ENCODE results near the gene SNTG2.
A peak's percentile ranks its signal among the peaks of the same experiment; 100 is the strongest.

SNTG2 gene

GRCh38 chr2:1257334-1257733 is 306.7 kb downstream of the SNTG2 start:
- Histone ChIP-seq H3K79me1 (ENCODE audit: low read depth, low read length) (no peaks in the 10 kb centered on the region), H2BK5ac (ENCODE audit: low read length) (no peak overlapping the region), H3K27ac (replicated peaks; ENCODE audit: low read length) (no peak overlapping the region), H3K36me3 (replicated peaks in 1 of 2; ENCODE audit: control insufficient read depth in 2 of 2, insufficient read depth in 2 of 2, low read length in 2 of 2) (no peaks in the 10 kb centered on the region), H2BK15ac (ENCODE audit: low read length) (no peak overlapping the region), H3K4ac (ENCODE audit: low read length) (no peak overlapping the region), H3K23ac (ENCODE audit: low read depth, low read length, poor library complexity) (no peak overlapping the region), H2AFZ (ENCODE audit: low read length) (no peak overlapping the region), H4K91ac (ENCODE audit: low read depth, low read length, poor library complexity) (no peak overlapping the region), H2BK120ac (ENCODE audit: low read depth, low read length) (no peak overlapping the region), H3K9ac (ENCODE audit: low read depth, low read length, poor library complexity) (no peak overlapping the region), H3K14ac (ENCODE audit: low read length) (no peak overlapping the region), H3K27me3 (ENCODE audit: control insufficient read depth in 3 of 3, insufficient read depth in 3 of 3, low read depth in 1 of 3, low read length in 3 of 3) (peaks cover 0 to 2% (median 0%) of the 10 kb centered on the region in 3 experiments), H3K9me3 (replicated peaks in 1 of 2; ENCODE audit: control insufficient read depth in 2 of 2, insufficient read depth in 1 of 2, low read depth in 1 of 2, low read length in 2 of 2) (no peaks in the 10 kb centered on the region), H2AK5ac (ENCODE audit: low read depth, low read length) (no peak overlapping the region), H3K4me3 (ENCODE audit: low read length in 2 of 2) (no peak overlapping the region), H2BK12ac (ENCODE audit: low read length) (no peak overlapping the region), H3K4me1 (ENCODE audit: control insufficient read depth in 2 of 2, insufficient read depth in 1 of 2, low read depth in 1 of 2, low read length in 2 of 2) (no peaks in the 10 kb centered on the region), H3K18ac (ENCODE audit: low read length) (no peak overlapping the region), H4K8ac (ENCODE audit: low read depth, low read length) (no peak overlapping the region), H3K4me2 (ENCODE audit: insufficient read depth, low read length, poor library complexity, severe bottlenecking) (no peak overlapping the region)
- no peak for DNase-seq (ENCODE audit: low spot score)
- no CpG with 5 or more reads among the region's 11 CpGs for WGBS, 2 donors (ENCODE audit: extremely low coverage in 2 of 2, insufficient read length in 2 of 2, insufficient replicate concordance in 1 of 2)

GRCh38 chr2:1259746-1260145 is 309.1 kb downstream of the SNTG2 start:
- Histone ChIP-seq H2BK15ac (ENCODE audit: low read length) (no peak overlapping the region), H4K91ac (ENCODE audit: low read depth, low read length, poor library complexity) (no peak overlapping the region), H2AFZ (ENCODE audit: low read length) (no peak overlapping the region), H3K27me3 (ENCODE audit: control insufficient read depth in 3 of 3, insufficient read depth in 3 of 3, low read depth in 1 of 3, low read length in 3 of 3) (no peaks in the 10 kb centered on the region), H3K27ac (replicated peaks; ENCODE audit: low read length) (no peak overlapping the region), H3K79me1 (ENCODE audit: low read depth, low read length) (no peaks in the 10 kb centered on the region), H3K4me1 (ENCODE audit: control insufficient read depth in 2 of 2, insufficient read depth in 1 of 2, low read depth in 1 of 2, low read length in 2 of 2) (no peaks in the 10 kb centered on the region), H2AK5ac (ENCODE audit: low read depth, low read length) (no peak overlapping the region), H3K9me3 (replicated peaks in 1 of 2; ENCODE audit: control insufficient read depth in 2 of 2, insufficient read depth in 1 of 2, low read depth in 1 of 2, low read length in 2 of 2) (no peaks in the 10 kb centered on the region), H3K14ac (ENCODE audit: low read length) (no peak overlapping the region), H3K23ac (ENCODE audit: low read depth, low read length, poor library complexity) (no peak overlapping the region), H3K18ac (ENCODE audit: low read length) (peak overlapping the region; percentile 69), H3K36me3 (replicated peaks in 1 of 2; ENCODE audit: control insufficient read depth in 2 of 2, insufficient read depth in 2 of 2, low read length in 2 of 2) (no peaks in the 10 kb centered on the region), H2BK5ac (ENCODE audit: low read length) (no peak overlapping the region), H2BK12ac (ENCODE audit: low read length) (peak overlapping the region; percentile 14), H3K4me3 (ENCODE audit: low read length in 2 of 2) (no peak overlapping the region), H2BK120ac (ENCODE audit: low read depth, low read length) (no peak overlapping the region), H3K9ac (ENCODE audit: low read depth, low read length, poor library complexity) (no peak overlapping the region), H4K8ac (ENCODE audit: low read depth, low read length) (no peak overlapping the region), H3K4ac (ENCODE audit: low read length) (no peak overlapping the region), H3K4me2 (ENCODE audit: insufficient read depth, low read length, poor library complexity, severe bottlenecking) (no peak overlapping the region)
- no peak for DNase-seq (ENCODE audit: low spot score)
- no CpG with 5 or more reads among the region's 9 CpGs for WGBS, 2 donors (ENCODE audit: extremely low coverage in 2 of 2, insufficient read length in 2 of 2, insufficient replicate concordance in 1 of 2)

- Histone ChIP-seq H3K9me3 (replicated peaks in 1 of 2; ENCODE audit: control insufficient read depth in 2 of 2, insufficient read depth in 1 of 2, low read depth in 1 of 2, low read length in 2 of 2) (no peaks in the 10 kb centered on the region), H2AFZ (ENCODE audit: low read length) (no peak overlapping the region)
These were observed 312.0 kb downstream of the SNTG2 start for GRCh38 chr2:1262609-1263008.

GRCh38 chr2:1265454-1265853 is 314.8 kb downstream of the SNTG2 start:
- Histone ChIP-seq H3K27me3 (ENCODE audit: control insufficient read depth in 3 of 3, insufficient read depth in 3 of 3, low read depth in 1 of 3, low read length in 3 of 3) (no peaks in the 10 kb centered on the region), H2BK120ac (ENCODE audit: low read depth, low read length) (no peak overlapping the region), H2BK15ac (ENCODE audit: low read length) (no peak overlapping the region), H3K4me1 (ENCODE audit: control insufficient read depth in 2 of 2, insufficient read depth in 1 of 2, low read depth in 1 of 2, low read length in 2 of 2) (peaks cover 0 to 2% of the 10 kb centered on the region in 2 donors), H3K23ac (ENCODE audit: low read depth, low read length, poor library complexity) (no peak overlapping the region), H4K8ac (ENCODE audit: low read depth, low read length) (peak overlapping the region; percentile 83), H3K4me2 (ENCODE audit: insufficient read depth, low read length, poor library complexity, severe bottlenecking) (no peak overlapping the region), H3K9me3 (replicated peaks in 1 of 2; ENCODE audit: control insufficient read depth in 2 of 2, insufficient read depth in 1 of 2, low read depth in 1 of 2, low read length in 2 of 2) (no peaks in the 10 kb centered on the region), H4K91ac (ENCODE audit: low read depth, low read length, poor library complexity) (no peak overlapping the region), H3K4ac (ENCODE audit: low read length) (no peak overlapping the region), H2AFZ (ENCODE audit: low read length) (no peak overlapping the region), H3K27ac (replicated peaks; ENCODE audit: low read length) (no peak overlapping the region), H2BK5ac (ENCODE audit: low read length) (no peak overlapping the region), H3K18ac (ENCODE audit: low read length) (no peak overlapping the region), H2AK5ac (ENCODE audit: low read depth, low read length) (no peak overlapping the region), H3K79me1 (ENCODE audit: low read depth, low read length) (no peaks in the 10 kb centered on the region), H3K36me3 (replicated peaks in 1 of 2; ENCODE audit: control insufficient read depth in 2 of 2, insufficient read depth in 2 of 2, low read length in 2 of 2) (no peaks in the 10 kb centered on the region), H3K4me3 (ENCODE audit: low read length in 2 of 2) (no peak overlapping the region), H3K14ac (ENCODE audit: low read length) (no peak overlapping the region), H3K9ac (ENCODE audit: low read depth, low read length, poor library complexity) (no peak overlapping the region), H2BK12ac (ENCODE audit: low read length) (no peak overlapping the region)
- WGBS, 2 donors (ENCODE audit: extremely low coverage in 2 of 2, insufficient read length in 2 of 2, insufficient replicate concordance in 1 of 2): no CpG with 5 or more reads among the region's 4 CpGs
- no peak for DNase-seq (ENCODE audit: low spot score)

More at GRCh38 chr2:1262609-1263008, 312.0 kb downstream of the SNTG2 start:
- H3K27ac ChIP-seq (replicated peaks; ENCODE audit: low read length): no peak overlapping the region
- DNase-seq (ENCODE audit: low spot score): no peak
- H3K9ac ChIP-seq (ENCODE audit: low read depth, low read length, poor library complexity): no peak overlapping the region
- H4K8ac ChIP-seq (ENCODE audit: low read depth, low read length): no peak overlapping the region
- no peak overlapping the region for H3K4me2 ChIP-seq (ENCODE audit: insufficient read depth, low read length, poor library complexity, severe bottlenecking)
- H3K79me1 ChIP-seq (ENCODE audit: low read depth, low read length): no peaks in the 10 kb centered on the region
- H2AK5ac ChIP-seq (ENCODE audit: low read depth, low read length): no peak overlapping the region
- no peaks in the 10 kb centered on the region for H3K27me3 ChIP-seq (ENCODE audit: control insufficient read depth in 3 of 3, insufficient read depth in 3 of 3, low read depth in 1 of 3, low read length in 3 of 3)
- H2BK15ac ChIP-seq (ENCODE audit: low read length): no peak overlapping the region
- peaks cover 0 to 2% of the 10 kb centered on the region in 2 donors for H3K4me1 ChIP-seq (ENCODE audit: control insufficient read depth in 2 of 2, insufficient read depth in 1 of 2, low read depth in 1 of 2, low read length in 2 of 2)
- H2BK5ac ChIP-seq (ENCODE audit: low read length): no peak overlapping the region
- H4K91ac ChIP-seq (ENCODE audit: low read depth, low read length, poor library complexity): no peak overlapping the region
- no CpG with 5 or more reads among the region's 29 CpGs for WGBS, 2 donors (ENCODE audit: extremely low coverage in 2 of 2, insufficient read length in 2 of 2, insufficient replicate concordance in 1 of 2)
- H3K23ac ChIP-seq (ENCODE audit: low read depth, low read length, poor library complexity): no peak overlapping the region
- H3K4ac ChIP-seq (ENCODE audit: low read length): no peak overlapping the region
- H3K18ac ChIP-seq (ENCODE audit: low read length): no peak overlapping the region
- no peaks in the 10 kb centered on the region for H3K36me3 ChIP-seq (replicated peaks in 1 of 2; ENCODE audit: control insufficient read depth in 2 of 2, insufficient read depth in 2 of 2, low read length in 2 of 2)
- no peak overlapping the region for H3K14ac ChIP-seq (ENCODE audit: low read length)
- H2BK120ac ChIP-seq (ENCODE audit: low read depth, low read length): no peak overlapping the region
- no peak overlapping the region for H3K4me3 ChIP-seq (ENCODE audit: low read length in 2 of 2)
- no peak overlapping the region for H2BK12ac ChIP-seq (ENCODE audit: low read length)
